T-helper 2 cell treated with Interferon-gamma antibody and Interleukin-4, amounts not matched to agents 5 μg/mL and 100 μg/mL, for 36 hours (primary cell): ENCODE data around the gene CRY1.

Source experiments
- DNase-seq: peaks from one replicate; pipeline ENCODE4 v3.0.0; 2021; ENCODE audit warnings: low spot score
- H3K27ac Mint-ChIP-seq: one replicate; pipeline ENCODE4 v1.8.0; 2021; ENCODE audit warnings: mild to moderate bottlenecking, mixed read lengths
- H3K27me3 Mint-ChIP-seq: one replicate; pipeline ENCODE4 v1.8.0; 2021; ENCODE audit warnings: low read depth, mixed read lengths
- H3K36me3 Mint-ChIP-seq: one replicate; pipeline ENCODE4 v1.8.0; 2021; ENCODE audit warnings: low read depth, mixed read lengths
- H3K4me1 Mint-ChIP-seq: one replicate; pipeline ENCODE4 v1.8.0; 2021; ENCODE audit warnings: low read depth, mixed read lengths
- H3K4me3 Mint-ChIP-seq: one replicate; pipeline ENCODE4 v1.8.0; 2022; ENCODE audit warnings: mild to moderate bottlenecking, moderate library complexity, mixed read lengths
- H3K9me3 Mint-ChIP-seq: one replicate; pipeline ENCODE4 v1.8.0; 2021; ENCODE audit warnings: mixed read lengths

Gene CRY1

DNA sequence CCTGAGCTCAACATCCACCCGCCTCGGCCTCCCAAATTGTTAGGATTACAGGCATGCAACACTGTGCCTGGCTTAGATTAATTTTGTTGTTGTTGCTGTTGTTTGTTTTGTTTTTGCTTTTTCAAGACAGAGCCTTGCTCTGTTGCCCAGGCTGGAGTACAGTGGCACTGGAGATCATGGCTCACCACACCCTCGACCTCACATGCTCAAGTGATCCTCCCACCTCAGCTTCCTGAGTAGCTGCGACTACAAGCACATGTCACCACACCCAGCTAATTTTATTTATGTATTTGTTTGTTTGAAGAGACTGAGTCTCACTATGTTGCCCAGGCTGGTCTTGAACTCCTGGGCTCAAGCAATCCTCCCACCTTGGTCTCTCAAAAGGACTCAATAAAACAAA lies 26.7 kb downstream of the CRY1 start:
- Mint-ChIP-seq H3K9me3 (no peaks in the 10 kb centered on the region), H3K36me3 (no peaks in the 10 kb centered on the region), H3K4me3 (no peak overlapping the region), H3K4me1 (peaks cover 5% of the 10 kb centered on the region), H3K27ac (no peak overlapping the region), H3K27me3 (peaks cover 2% of the 10 kb centered on the region)
- DNase-seq, result no peak

DNA sequence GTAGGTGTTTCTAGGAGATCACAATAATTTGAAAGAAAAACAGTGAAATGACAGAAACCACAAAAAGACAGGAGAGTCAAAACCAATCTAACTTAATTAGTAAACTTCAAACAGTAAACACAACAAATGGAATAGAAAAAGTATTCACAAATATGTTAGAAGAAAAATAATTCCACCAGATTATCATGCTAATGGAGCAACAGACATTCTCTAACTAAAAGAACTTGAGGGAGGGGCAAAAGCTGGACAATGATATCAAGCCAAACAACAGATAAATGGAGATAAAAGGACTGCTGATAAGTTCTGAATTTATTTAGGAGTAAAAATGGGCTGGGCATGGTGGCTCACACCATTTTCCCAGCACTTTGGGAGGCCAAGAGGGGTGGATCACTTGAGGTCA lies 28.7 kb downstream of the CRY1 start:
- Mint-ChIP-seq H3K27ac (no peak overlapping the region), H3K4me3 (no peak overlapping the region), H3K9me3 (no peaks in the 10 kb centered on the region), H3K4me1 (peaks cover 5% of the 10 kb centered on the region), H3K36me3 (no peaks in the 10 kb centered on the region), H3K27me3 (peaks cover 2% of the 10 kb centered on the region)
- DNase-seq, result no peak

DNA sequence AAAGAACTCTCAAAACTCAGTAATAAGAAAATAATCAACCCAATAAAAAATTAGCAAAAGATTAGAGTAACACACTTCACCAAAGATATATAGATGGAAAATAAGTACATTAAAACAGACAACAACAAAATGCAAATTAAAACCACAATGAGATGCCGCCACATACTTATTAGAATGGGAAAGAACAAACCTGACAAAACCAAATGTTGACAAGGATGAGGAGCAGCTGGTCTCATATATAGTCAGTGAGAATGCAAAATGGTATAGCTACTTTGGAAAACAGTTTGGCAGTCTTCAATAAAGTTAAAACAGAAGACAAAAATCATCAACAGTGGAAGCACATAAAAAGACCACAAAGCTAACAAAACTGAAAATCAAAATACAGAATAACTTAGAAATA lies 29.1 kb downstream of the CRY1 start:
- H3K4me1 Mint-ChIP-seq, result peaks cover 5% of the 10 kb centered on the region
- H3K27me3 Mint-ChIP-seq, result peaks cover 2% of the 10 kb centered on the region
- no peaks in the 10 kb centered on the region for H3K36me3 Mint-ChIP-seq
- no peak overlapping the region for H3K27ac Mint-ChIP-seq
- no peak for DNase-seq
- H3K4me3 Mint-ChIP-seq, result no peak overlapping the region
- no peaks in the 10 kb centered on the region for H3K9me3 Mint-ChIP-seq

DNA sequence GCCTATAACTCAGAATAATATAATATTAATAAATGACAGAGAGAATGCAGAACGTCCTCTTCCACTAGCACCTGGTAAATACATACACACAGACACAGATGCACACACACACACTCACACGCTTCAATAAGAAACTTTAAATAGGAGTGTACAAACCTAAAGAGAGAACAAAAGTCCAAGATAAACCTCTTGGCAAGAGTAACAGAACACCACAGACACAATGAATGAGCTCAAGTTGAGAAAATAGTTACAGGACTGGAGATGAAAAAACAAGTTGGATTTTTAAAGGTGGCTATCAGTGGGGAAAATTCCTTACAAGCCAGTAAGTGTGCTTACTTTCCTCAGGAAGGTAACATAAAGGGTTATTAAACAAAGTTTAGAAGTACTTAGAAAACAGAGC lies 35.2 kb downstream of the CRY1 start:
- Mint-ChIP-seq H3K27me3 (peaks cover 2% of the 10 kb centered on the region), H3K36me3 (peaks cover 2% of the 10 kb centered on the region), H3K4me1 (no peaks in the 10 kb centered on the region), H3K27ac (no peak overlapping the region), H3K9me3 (peaks cover 6% of the 10 kb centered on the region), H3K4me3 (no peak overlapping the region)
- no peak for DNase-seq

DNA sequence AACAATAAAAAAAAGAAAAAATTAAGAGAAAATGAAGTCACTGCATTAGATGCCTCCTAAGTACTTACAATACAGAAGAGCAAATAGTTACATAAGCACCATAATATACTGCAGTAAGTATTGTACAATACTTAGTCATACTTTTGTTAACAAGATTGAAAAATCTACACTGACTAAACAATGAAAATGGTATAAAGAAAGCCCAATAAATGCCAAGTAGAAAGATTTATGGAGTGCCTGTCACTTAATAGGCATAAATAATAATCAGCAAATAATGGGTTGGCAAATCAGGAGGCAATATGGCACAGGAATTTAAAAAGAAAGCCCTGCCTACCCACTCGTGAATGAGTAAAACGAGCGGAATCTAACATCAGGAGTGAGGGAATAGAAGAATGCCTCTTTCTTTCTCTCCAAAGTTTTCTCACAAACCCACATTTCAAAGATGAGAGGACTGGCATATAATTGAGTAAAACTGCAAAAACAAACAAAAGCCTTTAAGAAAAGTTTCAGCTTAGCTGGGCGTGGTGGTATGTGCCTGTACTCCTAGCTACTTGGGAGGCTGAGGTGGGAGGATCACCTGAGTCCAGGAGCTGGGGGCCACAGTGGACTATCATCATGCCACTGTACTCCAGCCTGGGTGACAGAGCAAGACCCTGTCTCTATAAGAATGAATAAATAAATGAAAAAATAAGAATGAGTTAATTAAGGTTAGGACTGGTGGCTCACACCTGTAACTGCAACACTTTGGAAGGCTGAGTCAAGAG lies 36.1 kb downstream of the CRY1 start:
- H3K4me3 Mint-ChIP-seq, result no peak overlapping the region

DNA sequence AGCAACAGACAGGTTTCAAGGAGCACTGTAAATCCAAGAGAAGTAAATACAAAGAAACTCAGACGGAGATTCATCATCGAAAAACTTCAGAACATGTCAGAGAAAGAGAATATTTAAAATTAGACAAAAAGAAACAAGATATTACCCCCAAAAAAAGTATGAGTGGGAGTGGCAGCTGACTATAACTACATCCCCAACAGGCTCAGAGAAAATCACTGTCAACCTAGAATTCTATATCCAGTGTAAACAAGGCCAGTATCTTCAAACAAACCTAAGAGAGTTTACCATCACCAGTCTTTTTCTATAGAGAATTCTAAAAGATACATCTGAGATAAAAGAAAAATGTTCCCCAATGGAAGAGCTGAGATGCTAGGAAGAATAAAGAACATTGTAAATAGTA lies 39.6 kb downstream of the CRY1 start:
- peaks cover 3% of the 10 kb centered on the region for H3K4me1 Mint-ChIP-seq
- H3K27ac Mint-ChIP-seq, result no peak overlapping the region
- H3K4me3 Mint-ChIP-seq, result no peak overlapping the region
- H3K27me3 Mint-ChIP-seq, result no peaks in the 10 kb centered on the region
- H3K9me3 Mint-ChIP-seq, result peaks cover 18% of the 10 kb centered on the region
- no peak for DNase-seq
- peaks cover 2% of the 10 kb centered on the region for H3K36me3 Mint-ChIP-seq

More for the DNA sequence above, 36.1 kb downstream of the CRY1 start:
- no peak for DNase-seq
- Mint-ChIP-seq H3K27ac (no peak overlapping the region), H3K4me1 (no peaks in the 10 kb centered on the region), H3K9me3 (peaks cover 12% of the 10 kb centered on the region), H3K27me3 (no peaks in the 10 kb centered on the region), H3K36me3 (peaks cover 2% of the 10 kb centered on the region)

DNA sequence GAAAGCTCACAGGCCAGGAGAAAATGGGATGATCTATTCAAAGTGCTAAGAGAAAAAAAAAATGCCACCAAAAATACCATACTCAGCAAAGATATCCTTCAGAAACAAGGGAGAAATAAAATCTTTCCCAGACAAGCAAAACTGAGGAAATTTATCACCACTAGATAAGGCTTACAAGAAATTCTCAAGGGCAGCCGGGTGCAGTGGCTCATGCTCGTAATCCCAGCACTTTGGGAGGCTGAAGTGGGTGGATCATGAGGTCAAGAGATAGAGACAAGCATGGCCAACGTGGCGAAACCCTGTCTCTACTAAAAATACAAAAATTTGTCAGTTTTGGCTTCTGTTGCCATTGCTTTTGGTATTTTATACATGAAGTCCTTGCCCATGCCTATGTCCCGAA lies 48.2 kb downstream of the CRY1 start:
- H3K36me3 Mint-ChIP-seq, result no peaks in the 10 kb centered on the region
- DNase-seq, result no peak
- H3K4me1 Mint-ChIP-seq, result peaks cover 2% of the 10 kb centered on the region
- peaks cover 20% of the 10 kb centered on the region for H3K9me3 Mint-ChIP-seq
- H3K27me3 Mint-ChIP-seq, result no peaks in the 10 kb centered on the region
- H3K4me3 Mint-ChIP-seq, result no peak overlapping the region
- no peak overlapping the region for H3K27ac Mint-ChIP-seq

DNA sequence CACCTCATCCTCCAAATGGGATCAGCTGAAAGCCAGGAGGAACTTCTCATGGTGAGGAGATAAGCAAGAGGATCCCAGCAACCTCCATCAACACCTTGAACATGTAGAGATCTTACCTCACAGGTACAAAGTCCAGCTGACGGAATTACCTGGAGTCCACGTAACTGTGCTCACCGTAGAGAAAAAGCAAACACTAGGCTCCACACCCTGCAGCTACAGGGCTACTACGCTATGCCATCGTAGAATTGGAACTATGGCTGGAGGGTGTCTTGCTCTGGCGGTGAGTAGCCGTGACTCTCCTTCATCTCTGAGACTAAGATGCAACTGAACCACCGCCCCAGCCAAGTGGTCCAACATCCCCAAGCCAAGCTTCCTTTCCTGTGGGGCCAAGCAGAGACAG lies 50.5 kb downstream of the CRY1 start:
- peaks cover 2% of the 10 kb centered on the region for H3K4me1 Mint-ChIP-seq
- H3K9me3 Mint-ChIP-seq, result peaks cover 10% of the 10 kb centered on the region
- H3K4me3 Mint-ChIP-seq, result no peak overlapping the region
- no peaks in the 10 kb centered on the region for H3K27me3 Mint-ChIP-seq
- DNase-seq, result no peak
- peaks cover 3% of the 10 kb centered on the region for H3K36me3 Mint-ChIP-seq
- no peak overlapping the region for H3K27ac Mint-ChIP-seq

DNA sequence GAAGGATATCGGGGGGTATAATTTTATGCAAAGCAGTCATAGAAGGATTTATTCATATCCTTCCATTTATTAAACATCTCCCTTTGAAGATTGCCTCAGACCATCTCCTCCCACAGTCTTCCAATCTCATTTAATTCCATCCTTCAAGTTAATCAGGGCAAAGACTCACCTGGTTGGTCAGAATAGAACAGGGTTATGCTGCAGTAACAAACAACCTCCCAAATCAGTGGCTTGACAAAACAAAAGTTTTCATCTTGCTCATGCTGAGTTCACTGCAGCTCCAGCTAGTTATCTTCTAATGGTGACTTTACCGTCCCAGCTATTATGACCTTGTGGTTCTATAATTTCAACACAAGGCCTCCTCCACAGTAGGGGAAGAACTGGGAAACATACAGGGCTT lies 57.6 kb downstream of the CRY1 start:
- Mint-ChIP-seq H3K36me3 (peaks cover 3% of the 10 kb centered on the region), H3K27me3 (no peaks in the 10 kb centered on the region), H3K9me3 (no peaks in the 10 kb centered on the region), H3K27ac (no peak overlapping the region), H3K4me1 (no peaks in the 10 kb centered on the region), H3K4me3 (no peak overlapping the region)
- no peak for DNase-seq

DNA sequence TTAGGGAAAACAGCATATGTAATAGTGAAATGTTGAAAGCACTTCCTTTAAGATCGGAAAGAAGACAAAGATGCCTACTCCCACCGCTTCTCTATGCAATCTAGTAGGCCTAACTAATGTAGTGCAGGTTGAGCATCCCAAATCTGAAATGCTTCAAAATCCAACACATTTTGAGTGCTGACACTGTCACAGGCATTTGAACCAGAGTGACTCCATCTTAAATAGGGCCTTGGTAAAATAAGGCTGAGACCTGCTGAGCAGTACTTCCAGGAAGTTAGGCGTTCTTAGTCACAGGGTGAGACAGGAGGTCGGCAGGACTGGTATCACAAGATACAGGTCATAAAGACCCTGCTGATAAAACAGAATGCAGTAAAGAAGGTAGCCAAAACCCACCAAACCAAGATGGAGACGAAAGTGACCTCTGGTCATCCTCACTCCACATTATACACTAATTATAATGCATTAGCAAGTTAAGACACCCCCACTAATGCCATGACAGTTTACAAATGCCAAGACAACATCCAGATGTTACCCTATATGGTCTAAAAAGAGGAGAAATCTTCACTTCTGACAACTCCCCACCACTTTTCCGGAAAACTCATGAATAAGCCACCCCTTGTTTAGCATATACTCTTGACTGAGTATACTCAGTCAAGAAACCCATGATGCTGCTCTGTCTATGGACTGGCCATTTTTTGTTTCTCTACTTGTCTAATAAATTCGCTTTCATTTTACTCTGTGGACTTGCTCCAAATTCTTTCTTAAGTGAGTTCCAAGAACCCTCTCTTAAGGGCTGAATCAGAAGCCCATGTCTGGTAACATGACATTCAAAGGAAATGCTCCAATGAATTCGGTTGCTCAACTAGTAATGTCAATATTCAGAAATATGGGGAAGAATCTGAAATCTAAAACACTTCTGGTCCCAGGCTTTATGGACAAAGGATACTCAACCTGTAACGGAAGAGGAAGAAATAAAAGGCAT lies 59.3 kb downstream of the CRY1 start:
- no peak overlapping the region for H3K27ac Mint-ChIP-seq

DNA sequence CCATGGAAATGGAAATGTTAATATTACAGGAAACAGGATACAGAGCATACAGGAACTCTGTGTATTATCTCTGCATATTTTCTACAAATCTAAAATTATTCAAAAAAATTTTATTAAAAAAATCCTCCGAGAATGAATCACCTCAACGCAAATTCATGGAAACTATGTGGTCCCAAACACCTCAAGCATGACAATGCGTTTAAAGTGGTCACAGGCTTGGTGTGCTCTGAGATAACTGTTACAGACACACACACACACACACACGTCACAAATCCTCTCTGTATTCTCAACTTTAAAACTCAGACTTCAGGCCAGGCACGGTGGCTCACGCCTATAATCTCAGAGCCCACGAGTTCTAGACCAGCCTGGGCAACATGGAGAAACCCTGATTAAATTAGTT lies 61.1 kb downstream of the CRY1 start:
- Mint-ChIP-seq H3K27ac (no peak overlapping the region), H3K4me1 (no peaks in the 10 kb centered on the region), H3K9me3 (no peaks in the 10 kb centered on the region), H3K36me3 (no peaks in the 10 kb centered on the region), H3K4me3 (no peak overlapping the region), H3K27me3 (no peaks in the 10 kb centered on the region)
- DNase-seq, result no peak

More for the DNA sequence above, 59.3 kb downstream of the CRY1 start:
- no peaks in the 10 kb centered on the region for H3K4me1 Mint-ChIP-seq
- H3K4me3 Mint-ChIP-seq, result no peak overlapping the region
- H3K36me3 Mint-ChIP-seq, result peaks cover 3% of the 10 kb centered on the region
- H3K27me3 Mint-ChIP-seq, result no peaks in the 10 kb centered on the region
- no peak for DNase-seq
- H3K9me3 Mint-ChIP-seq, result no peaks in the 10 kb centered on the region

DNA sequence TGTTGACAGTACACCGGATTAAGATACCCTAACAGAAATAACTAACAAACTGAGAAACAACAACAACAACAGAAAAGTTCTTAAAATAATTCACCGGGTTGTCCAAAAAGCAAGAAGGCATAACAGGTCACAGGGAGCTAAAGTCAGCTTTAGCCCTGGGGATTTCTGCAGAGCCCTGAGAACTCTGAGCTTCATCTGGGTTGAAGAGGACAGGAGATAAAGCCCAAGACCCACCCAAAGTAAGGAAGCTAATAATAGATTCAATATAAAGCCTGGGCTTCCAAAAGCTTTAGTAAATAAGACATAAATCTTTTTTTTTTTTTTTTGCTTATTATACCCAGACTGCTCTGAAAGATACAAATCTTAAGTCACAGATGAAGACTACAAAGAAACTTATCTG lies 62.3 kb downstream of the CRY1 start:
- DNase-seq, result no peak
- Mint-ChIP-seq H3K9me3 (no peaks in the 10 kb centered on the region), H3K36me3 (no peaks in the 10 kb centered on the region), H3K27me3 (no peaks in the 10 kb centered on the region), H3K27ac (no peak overlapping the region), H3K4me3 (no peak overlapping the region), H3K4me1 (no peaks in the 10 kb centered on the region)

DNA sequence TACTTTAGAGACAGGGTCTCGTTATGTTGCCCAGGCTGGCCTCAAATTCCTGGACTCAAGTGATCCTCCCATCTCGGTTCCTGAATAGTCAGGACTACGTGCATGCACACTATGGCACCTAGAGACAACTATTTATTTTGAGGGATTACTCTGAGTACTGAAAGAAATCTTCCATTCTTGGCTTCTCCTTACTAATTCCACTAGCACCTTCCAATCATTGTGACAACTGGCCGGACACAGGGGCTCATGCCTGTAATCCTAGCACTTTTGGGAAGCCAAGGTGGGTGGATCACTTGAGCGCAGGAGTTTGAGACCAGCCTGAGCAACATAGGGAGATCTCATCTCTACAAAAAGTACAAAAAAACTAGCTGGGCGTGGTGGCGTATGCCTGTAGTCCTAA lies 64.3 kb downstream of the CRY1 start:
- DNase-seq, result no peak
- H3K36me3 Mint-ChIP-seq, result no peaks in the 10 kb centered on the region
- H3K4me1 Mint-ChIP-seq, result no peaks in the 10 kb centered on the region
- H3K27me3 Mint-ChIP-seq, result no peaks in the 10 kb centered on the region
- H3K4me3 Mint-ChIP-seq, result no peak overlapping the region
- no peaks in the 10 kb centered on the region for H3K9me3 Mint-ChIP-seq
- no peak overlapping the region for H3K27ac Mint-ChIP-seq

DNA sequence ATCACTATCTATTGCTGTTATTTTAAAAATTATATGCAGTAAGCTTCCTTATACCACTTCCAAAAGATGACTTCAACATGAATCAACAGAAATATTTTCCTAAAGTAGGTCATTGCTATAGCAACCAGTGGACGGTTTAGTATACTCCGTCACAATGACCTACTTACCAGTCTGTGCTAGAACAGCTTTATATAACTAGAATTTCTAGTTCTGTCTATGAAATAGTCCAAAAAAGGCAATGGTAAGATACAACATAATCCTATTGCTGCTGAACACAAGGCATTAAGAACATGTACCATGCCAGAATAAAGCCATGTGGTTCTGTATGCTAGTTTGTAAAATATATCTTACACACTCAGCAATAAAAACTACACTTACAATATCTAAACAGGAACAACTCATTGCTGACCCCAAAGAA lies 65.7 kb downstream of the CRY1 start:
- DNase-seq, result no peak
- Mint-ChIP-seq H3K36me3 (no peaks in the 10 kb centered on the region), H3K4me1 (no peaks in the 10 kb centered on the region), H3K27me3 (no peaks in the 10 kb centered on the region), H3K9me3 (no peaks in the 10 kb centered on the region), H3K27ac (no peak overlapping the region), H3K4me3 (no peak overlapping the region)
